ENCODE data around the gene PRRG2. TPM values are rescaled to one million over a fixed set of nuclear protein-coding genes. Genes with fewer than 3 reads are reported as not detected.

PRRG2 gene
- total RNA-seq, 1 experiment from 2014 or later, result not detected

DNA sequence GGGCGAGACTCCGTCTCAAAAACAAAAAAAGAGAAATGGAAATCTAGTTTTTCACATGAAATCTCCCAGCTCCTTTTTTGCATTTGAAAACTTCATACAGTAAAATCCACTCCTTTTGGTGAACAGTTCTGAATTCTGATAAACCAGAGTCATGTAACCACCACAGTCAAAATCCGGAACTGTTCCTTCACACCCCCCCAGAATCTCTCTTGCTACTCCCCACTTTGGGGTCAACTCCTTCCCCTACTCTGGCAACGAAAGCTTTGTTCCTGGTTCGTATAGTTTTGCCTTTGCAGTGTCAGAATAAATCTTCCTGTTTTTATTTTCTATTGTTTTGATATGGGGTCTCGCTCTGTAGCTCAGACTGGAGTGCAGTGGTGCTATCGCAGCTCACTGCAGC is 29.6 kb upstream of the PRRG2 start:
- no peak for DNase-seq (ENCODE audit: low read depth in 1 of 2, low spot score in 2 of 2)

DNA sequence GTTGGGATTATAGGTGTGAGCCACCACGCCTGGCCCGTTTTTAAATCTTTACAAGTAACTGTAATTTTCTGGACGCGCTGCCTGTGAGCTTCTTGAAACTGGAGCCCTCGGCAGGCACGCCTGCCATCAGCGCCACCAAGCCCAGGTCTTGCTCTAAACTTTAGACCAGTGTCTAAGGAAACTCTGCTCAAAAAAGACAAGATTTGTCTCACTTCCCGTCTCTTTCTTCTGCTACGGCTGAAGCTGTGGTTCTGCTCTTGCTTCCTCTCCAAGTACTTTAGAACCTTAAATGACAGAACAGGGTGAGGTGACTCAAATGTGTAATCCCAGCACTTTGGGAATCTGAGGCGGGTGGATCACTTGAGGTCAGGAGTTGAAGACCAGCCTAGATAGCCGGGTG is 28.4 kb upstream of the PRRG2 start:
- H3K36me3 ChIP-seq, result peaks cover 42% of the 10 kb centered on the region

More for the DNA sequence above, 29.6 kb upstream of the PRRG2 start:
- Histone ChIP-seq H3K9me3 (replicated peaks) (no peaks in the 10 kb centered on the region), H3K4me1 (replicated peaks) (peaks cover 14% of the 10 kb centered on the region), H3K4me3 (no peak overlapping the region), H3K36me3 (peaks cover 29% of the 10 kb centered on the region), H3K27me3 (replicated peaks) (no peaks in the 10 kb centered on the region), H3K27ac (no peak overlapping the region)

DNA sequence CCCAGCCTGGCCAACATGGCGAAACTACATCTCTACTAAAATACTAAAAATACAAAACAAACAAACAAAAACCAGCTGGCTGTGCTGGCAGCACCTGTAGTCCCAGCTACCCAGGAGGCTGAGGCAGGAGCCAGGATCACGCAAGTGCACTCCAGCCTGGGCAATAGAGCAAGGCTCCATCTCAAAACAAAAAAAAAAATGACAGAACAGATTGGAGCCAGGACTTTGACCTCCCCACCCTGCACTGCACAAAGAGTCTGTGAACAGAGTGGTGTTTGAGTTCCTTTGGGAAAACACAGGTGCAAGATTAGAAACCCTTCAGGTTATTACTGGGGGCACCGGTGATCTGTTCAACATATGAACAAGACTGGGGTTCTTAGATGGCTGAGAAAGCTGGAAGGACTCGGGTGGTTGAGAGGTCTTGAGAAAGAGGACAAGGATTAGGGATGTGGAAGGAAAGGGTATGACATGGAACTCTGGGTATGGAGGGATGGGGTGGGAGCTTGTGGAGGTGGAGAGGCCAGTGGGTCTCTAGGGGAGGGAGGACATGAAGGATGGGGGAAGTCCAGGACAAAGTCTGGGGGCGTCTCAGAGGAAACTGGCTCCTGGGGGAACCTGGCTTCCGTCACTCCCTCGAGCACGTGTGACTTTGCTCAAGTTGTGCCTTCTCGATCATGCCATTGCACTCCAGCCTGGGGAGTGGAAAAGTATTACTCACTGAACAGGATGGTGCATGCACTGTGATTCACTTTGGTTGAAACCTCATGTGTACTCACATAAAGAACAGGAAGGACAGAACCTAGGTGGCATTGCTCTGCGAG is 27.5 kb upstream of the PRRG2 start:
- H3K27me3 ChIP-seq (replicated peaks), result no peaks in the 10 kb centered on the region
- H3K36me3 ChIP-seq, result peaks cover 48% of the 10 kb centered on the region
- DNase-seq (ENCODE audit: low read depth in 1 of 2, low spot score in 2 of 2), result peak in 1 of 2 experiments; percentile 30
- H3K4me1 ChIP-seq (replicated peaks), result peaks cover 11% of the 10 kb centered on the region
- no peak overlapping the region for H3K4me3 ChIP-seq
- H3K27ac ChIP-seq, result peak overlapping the region; percentile 50
- no peaks in the 10 kb centered on the region for H3K9me3 ChIP-seq (replicated peaks)

More for the DNA sequence above, 28.4 kb upstream of the PRRG2 start:
- Histone ChIP-seq H3K27ac (no peak overlapping the region), H3K27me3 (replicated peaks) (no peaks in the 10 kb centered on the region), H3K4me3 (no peak overlapping the region), H3K9me3 (replicated peaks) (no peaks in the 10 kb centered on the region), H3K4me1 (replicated peaks) (peaks cover 11% of the 10 kb centered on the region)
- no peak for DNase-seq (ENCODE audit: low read depth in 1 of 2, low spot score in 2 of 2)

DNA sequence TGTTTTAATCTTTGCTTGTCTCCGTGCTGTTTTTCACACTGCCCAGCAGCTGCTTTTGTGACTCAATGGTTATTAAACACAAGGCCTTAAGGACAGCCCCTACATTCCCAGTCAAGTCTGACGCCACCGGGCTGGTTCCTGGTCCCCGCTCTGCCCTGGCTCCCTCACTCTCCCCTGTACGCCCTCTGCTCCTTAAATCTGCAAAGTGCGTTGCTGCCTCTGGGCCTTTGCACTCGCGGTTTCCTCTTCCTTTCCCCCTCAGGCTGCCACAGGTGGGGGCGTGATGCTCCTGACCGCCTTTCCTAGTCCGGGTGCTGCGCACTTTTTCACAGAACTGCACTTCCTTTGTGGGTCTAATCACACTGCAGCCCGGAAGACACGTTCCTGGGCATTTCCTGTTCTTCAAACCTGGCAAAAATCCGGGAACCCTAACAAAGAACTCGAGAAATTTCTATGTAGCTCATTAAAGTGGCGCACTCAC is 26.4 kb upstream of the PRRG2 start:
- DNase-seq (ENCODE audit: low read depth in 1 of 2, low spot score in 2 of 2), result no peak
- no peak overlapping the region for H3K4me3 ChIP-seq
- no peaks in the 10 kb centered on the region for H3K27me3 ChIP-seq (replicated peaks)
- H3K9me3 ChIP-seq (replicated peaks), result no peaks in the 10 kb centered on the region
- H3K27ac ChIP-seq, result peak overlapping the region; percentile 50
- peaks cover 59% of the 10 kb centered on the region for H3K36me3 ChIP-seq
- H3K4me1 ChIP-seq (replicated peaks), result peaks cover 11% of the 10 kb centered on the region

DNA sequence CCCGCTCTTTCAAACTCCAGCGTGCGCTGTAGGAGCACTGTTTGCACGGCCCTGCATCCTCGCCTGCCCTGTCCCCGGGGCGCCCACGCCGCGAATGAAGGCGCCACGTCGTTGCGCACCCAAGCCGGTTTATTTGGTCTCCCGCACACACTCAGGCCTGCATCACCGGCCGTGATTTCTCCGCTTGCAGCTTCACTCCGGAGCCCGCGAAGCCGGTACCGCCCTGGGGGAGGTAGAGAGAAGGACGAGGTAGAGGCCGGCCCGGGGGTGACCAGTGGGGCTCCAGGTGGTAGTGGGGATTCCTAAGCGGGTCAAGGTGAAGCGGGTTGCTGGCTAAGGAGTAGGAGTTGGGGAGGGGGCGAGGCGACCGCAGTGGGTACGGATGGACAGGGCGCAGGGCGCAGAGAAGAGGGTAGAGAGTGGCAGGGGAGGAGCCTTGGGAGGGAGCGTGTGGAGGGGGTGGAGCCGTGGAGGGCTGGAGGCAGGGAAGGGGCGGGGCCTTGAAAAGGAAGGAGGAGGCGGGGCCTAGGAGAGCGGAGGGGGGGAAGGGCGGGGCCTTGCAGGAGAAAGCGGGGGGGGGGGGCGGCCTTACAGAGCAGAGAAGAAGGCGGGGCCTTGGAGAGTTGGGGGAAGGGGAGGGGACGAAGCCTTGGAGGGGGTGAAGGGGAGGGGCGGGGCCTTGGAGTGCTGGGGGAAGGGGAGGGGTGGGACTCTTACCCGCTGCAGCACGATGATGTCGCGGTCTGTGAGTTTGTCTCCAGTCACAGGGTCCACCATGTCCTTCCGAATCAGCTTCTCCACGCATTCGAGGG is 25.3 kb upstream of the PRRG2 start:
- Histone ChIP-seq H3K4me1 (replicated peaks) (peaks cover 11% of the 10 kb centered on the region), H3K4me3 (no peak overlapping the region), H3K36me3 (peaks cover 69% of the 10 kb centered on the region), H3K27me3 (replicated peaks) (no peaks in the 10 kb centered on the region), H3K27ac (no peak overlapping the region), H3K9me3 (replicated peaks) (no peaks in the 10 kb centered on the region)
- DNase-seq (ENCODE audit: low read depth in 1 of 2, low spot score in 2 of 2), result no peak

DNA sequence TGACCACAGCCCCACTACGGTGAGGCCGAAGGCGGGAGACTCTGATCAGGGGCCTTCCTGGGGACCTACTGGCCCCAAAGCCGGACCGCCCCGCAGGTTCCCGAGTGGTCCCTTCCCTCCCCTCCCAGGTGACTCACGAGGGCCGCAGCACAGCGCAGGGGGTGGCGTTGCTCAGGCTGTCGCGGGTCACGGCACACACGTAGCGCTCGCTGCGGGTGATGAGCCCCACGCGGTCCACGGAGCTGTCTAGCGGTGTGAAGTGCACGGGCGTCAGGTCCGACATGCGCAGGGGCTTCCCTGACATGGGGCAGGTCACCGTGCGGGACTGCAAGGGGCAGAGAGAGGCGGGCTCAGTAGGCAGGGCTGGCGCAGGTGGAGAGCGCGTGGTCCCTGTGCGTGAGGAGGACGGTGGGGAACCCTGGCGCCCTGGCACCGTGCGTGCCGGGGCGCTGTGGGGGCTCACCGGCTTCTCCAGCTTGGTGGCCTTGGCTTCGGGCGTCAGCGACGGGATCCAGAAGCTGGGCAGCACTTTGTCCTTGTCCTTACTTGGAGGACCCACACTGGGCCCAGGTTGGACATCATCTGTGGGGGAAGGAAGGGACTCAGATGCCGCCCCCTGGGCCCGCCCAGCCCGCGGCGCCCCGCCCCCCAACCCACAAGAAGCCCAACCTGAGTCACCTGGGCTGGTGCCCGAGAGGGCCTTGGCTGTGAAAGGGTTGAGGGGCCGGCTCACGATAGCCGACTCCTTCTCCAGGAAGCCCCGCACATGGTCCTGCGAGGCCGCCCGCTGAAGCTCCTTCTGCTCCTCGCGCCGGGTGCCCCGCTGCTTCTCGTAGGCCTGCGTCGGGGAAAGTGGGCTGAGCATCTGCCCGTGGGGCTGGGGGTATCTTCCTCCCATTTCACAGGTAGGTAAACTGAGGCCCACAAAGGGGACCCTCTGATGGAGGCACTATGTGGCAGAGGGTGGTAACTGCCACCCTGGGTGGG is 24.4 kb upstream of the PRRG2 start:
- H3K27me3 ChIP-seq (replicated peaks), result no peaks in the 10 kb centered on the region
- no peak overlapping the region for H3K4me3 ChIP-seq
- H3K9me3 ChIP-seq (replicated peaks), result no peaks in the 10 kb centered on the region
- H3K4me1 ChIP-seq (replicated peaks), result peaks cover 11% of the 10 kb centered on the region
- no peak for DNase-seq (ENCODE audit: low read depth in 1 of 2, low spot score in 2 of 2)
- peaks cover 75% of the 10 kb centered on the region for H3K36me3 ChIP-seq
- H3K27ac ChIP-seq, result no peak overlapping the region

DNA sequence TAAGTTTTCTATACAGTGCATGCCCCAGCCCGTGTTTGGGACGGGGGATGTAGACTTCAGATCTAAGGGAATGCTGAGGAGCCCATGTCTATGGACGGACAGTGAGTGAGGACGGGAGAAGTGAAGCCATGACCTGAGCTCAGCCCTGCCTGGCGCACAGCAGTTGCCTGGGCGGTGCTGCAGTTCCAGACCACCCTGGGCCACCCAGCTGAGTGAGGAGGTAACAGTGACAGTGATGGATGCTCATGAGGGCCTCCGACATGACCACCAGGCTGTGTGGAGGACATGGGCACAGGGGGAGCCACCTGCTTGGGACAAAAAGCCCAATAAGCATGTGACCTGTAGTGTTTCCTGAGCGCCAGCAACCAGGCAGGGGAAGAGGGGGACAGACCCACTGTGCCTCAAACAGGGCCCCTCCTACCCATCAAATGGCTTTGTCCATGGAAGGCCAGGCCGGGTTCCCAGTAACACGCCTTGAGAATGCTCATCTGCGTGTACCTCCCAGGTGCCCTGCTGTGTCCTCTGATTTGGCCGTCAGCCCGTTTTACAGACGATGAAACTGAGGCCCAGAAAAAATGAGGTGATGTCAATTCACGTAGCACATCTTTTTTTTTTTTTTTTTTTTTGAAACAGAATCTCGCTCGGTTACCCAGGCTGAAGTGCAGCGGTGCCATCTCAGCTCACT is 23.3 kb upstream of the PRRG2 start:
- Histone ChIP-seq H3K27me3 (replicated peaks) (no peaks in the 10 kb centered on the region), H3K9me3 (replicated peaks) (no peaks in the 10 kb centered on the region), H3K27ac (no peak overlapping the region), H3K4me1 (replicated peaks) (peaks cover 11% of the 10 kb centered on the region), H3K36me3 (peaks cover 72% of the 10 kb centered on the region), H3K4me3 (no peak overlapping the region)
- DNase-seq (ENCODE audit: low read depth in 1 of 2, low spot score in 2 of 2), result no peak

DNA sequence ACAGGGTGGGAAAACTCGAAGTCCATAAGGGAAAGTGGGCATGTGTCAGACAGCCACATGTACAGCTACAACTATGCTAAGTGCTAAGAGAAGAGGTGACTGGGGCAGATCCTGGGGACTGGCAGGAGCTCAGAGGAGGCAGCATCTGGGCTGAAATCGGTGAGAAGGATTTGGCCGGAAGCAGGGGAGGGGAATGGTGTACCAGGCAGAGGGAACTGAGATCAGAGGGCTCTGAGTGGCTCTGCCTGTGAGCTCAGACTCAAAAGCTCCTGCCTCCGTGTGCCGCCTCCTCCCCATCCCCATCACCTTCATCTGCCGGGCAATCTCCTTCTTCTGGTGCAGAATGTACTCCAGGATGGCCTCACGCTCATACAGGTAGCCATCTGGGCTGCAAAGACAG is 22.5 kb upstream of the PRRG2 start:
- H3K27me3 ChIP-seq (replicated peaks), result no peaks in the 10 kb centered on the region
- no peak overlapping the region for H3K27ac ChIP-seq
- H3K4me3 ChIP-seq, result no peak overlapping the region
- DNase-seq (ENCODE audit: low read depth in 1 of 2, low spot score in 2 of 2), result no peak
- H3K4me1 ChIP-seq (replicated peaks), result peaks cover 10% of the 10 kb centered on the region
- H3K9me3 ChIP-seq (replicated peaks), result no peaks in the 10 kb centered on the region
- peaks cover 69% of the 10 kb centered on the region for H3K36me3 ChIP-seq

DNA sequence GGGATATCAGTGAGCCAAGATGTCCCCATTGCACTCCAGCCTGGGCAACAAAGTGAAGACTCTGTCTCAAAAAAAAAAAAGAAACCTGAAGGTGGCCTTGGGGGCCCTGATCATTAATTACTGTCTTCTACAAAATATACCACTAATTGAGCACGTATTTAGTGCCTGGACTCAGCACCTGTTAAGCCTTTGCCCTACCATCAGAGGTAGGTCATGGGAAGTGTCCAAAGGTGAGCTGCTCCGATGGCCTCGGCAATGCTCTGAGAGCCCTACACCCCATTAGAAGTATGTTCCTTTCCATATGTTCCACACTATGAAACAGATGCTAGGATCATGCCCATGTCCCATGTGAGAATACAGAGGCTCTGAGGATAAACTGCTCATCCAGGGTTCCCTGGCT is 21.7 kb upstream of the PRRG2 start:
- no peaks in the 10 kb centered on the region for H3K9me3 ChIP-seq (replicated peaks)
- DNase-seq (ENCODE audit: low read depth in 1 of 2, low spot score in 2 of 2), result no peak
- H3K27me3 ChIP-seq (replicated peaks), result no peaks in the 10 kb centered on the region
- H3K36me3 ChIP-seq, result peaks cover 69% of the 10 kb centered on the region
- H3K4me1 ChIP-seq (replicated peaks), result peaks cover 1% of the 10 kb centered on the region
- H3K4me3 ChIP-seq, result no peak overlapping the region
- H3K27ac ChIP-seq, result no peak overlapping the region

DNA sequence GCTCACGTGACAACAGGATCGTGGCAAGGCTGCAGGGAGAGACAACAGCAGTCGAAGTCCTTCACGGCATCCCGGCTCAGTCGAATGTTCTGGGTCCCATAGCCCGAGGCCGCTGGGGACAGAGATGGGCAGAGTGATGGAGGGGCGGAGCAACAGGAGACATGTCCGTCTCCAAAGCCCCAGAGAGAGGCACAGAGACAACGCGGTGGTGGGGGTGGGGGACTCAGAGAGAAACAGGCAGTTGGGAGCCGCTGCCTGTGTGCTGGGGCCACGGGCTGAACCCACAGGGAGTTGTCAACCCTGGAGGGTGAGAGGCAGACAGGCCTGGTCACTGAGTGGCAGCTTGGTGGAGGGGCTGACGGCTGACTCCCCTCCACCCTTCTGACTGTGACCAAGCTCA is 21.2 kb upstream of the PRRG2 start:
- H3K36me3 ChIP-seq, result peaks cover 69% of the 10 kb centered on the region

DNA sequence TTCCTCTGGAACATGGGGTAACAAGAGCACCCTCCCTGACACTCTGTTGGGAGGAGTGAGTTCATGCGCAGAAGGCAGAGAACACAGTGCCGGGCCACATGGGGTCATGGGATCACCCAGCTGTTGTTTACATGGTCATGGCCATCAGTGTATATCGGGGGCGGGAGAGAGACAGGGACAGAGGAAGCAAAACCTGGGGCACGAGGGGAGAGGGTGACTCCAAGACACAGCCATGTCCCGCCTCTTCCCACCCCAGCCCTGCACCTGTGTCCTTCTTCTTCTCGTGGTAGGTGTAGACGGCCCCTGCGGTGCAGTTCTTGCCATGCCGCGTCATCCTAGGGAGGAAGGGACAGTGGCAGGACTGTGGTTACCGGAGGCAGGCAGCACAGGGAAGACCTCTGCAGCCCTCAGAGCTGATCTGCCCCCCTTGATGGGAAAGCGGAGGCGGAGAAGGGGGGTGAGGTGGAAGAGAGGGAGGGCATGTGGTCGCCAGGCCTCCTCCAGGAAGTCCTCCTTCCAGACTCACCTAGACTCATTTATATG is 20.7 kb upstream of the PRRG2 start:
- Histone ChIP-seq H3K27ac (no peak overlapping the region), H3K27me3 (replicated peaks) (no peaks in the 10 kb centered on the region)
- DNase-seq (ENCODE audit: low read depth in 1 of 2, low spot score in 2 of 2), result no peak

More for the DNA sequence above, 21.2 kb upstream of the PRRG2 start:
- Histone ChIP-seq H3K27me3 (replicated peaks) (no peaks in the 10 kb centered on the region), H3K4me1 (replicated peaks) (no peaks in the 10 kb centered on the region), H3K4me3 (no peak overlapping the region), H3K9me3 (replicated peaks) (no peaks in the 10 kb centered on the region), H3K27ac (no peak overlapping the region)
- DNase-seq (ENCODE audit: low read depth in 1 of 2, low spot score in 2 of 2), result no peak

DNA sequence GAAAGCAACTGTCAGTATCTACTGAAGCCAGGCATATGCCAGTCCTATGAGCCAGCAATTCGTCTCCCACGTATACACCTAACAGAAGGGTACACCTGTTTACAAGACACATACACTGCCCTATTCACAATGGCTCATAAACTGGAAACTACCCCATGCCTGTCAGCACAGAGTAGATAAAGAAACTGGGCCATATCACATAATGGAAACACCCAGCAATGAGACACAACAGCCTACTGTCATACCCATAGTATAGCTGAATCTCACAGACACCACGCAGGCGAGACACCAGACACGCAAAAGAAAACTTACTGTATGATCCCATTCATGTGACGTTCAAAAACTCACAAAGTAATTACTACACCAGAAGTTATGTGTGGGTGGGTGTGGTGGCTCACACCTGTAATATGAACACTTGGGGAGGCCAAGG is 16.5 kb upstream of the PRRG2 start:
- Histone ChIP-seq H3K27me3 (replicated peaks) (no peaks in the 10 kb centered on the region), H3K36me3 (peaks cover 38% of the 10 kb centered on the region), H3K4me3 (no peak overlapping the region), H3K4me1 (replicated peaks) (peaks cover 9% of the 10 kb centered on the region), H3K27ac (no peak overlapping the region), H3K9me3 (replicated peaks) (no peaks in the 10 kb centered on the region)
- DNase-seq (ENCODE audit: low read depth in 1 of 2, low spot score in 2 of 2), result no peak

More for the DNA sequence above, 20.7 kb upstream of the PRRG2 start:
- Histone ChIP-seq H3K9me3 (replicated peaks) (no peaks in the 10 kb centered on the region), H3K4me1 (replicated peaks) (no peaks in the 10 kb centered on the region), H3K36me3 (peaks cover 64% of the 10 kb centered on the region), H3K4me3 (no peak overlapping the region)

Data from SJSA1 (cell line).